HepG2 (cell line): ENCODE results near the gene CLEC16A. TPM values are rescaled to one million over a fixed set of nuclear protein-coding genes. Genes with fewer than 3 reads are reported as not detected.

Source experiments
- ATAC-seq: fragments of 200-7000 bp; cut with Tn5 transposase; 3 replicates; pipeline ENCODE4 v1.9.1; 2020; ENCODE audit warnings: mild to moderate bottlenecking, moderate library complexity
- BruUV-seq: library from RNA; stranded (reverse); fragments of 400-500 nt; replicated peaks from 2 replicates; lab custom pipeline; 2021; lab: Mats Ljungman, UMichigan
- CTCF ChIA-PET: fragments of 300-600 bp; formaldehyde crosslinking; extraction: SDS; loops from one replicate; lab custom pipeline; 2021; ENCODE audit warnings: low total read pairs, inconsistent platforms, low intra/inter-chr PET ratio; lab: Yijun Ruan, JAX
- POLR2A ChIA-PET: fragments of 350-600 bp; sonication (Branson Sonifier 250); formaldehyde crosslinking; loops from one replicate; lab custom pipeline; 2020; ENCODE audit warnings: antibody characterized with exemption, inconsistent platforms; lab: Yijun Ruan, JAX
- DNase-seq: peaks from one replicate; pipeline ENCODE4 v3.0.0-alpha.2; 2015; ENCODE audit warnings: low spot score
- FAIRE-seq: peaks from 3 replicates; lab custom pipeline; 2011; peaks lifted over from hg19 to GRCh38; lab: Jason Lieb, UNC
- H2AFZ ChIP-seq: one replicate; pipeline ENCODE4 v1.6.1; 2011; ENCODE audit warnings: low read length, inconsistent platforms
- H3K27ac ChIP-seq: fragments of 300-600 bp; 3 replicates; pipeline ENCODE4 v1.8.0; 2011; ENCODE audit warnings: mixed run types, mild to moderate bottlenecking, mixed read lengths, low read length, inconsistent platforms; ENCODE audit not compliant: insufficient read depth; ENCODE audit errors: extremely low read length
- H3K27me3 ChIP-seq, 2 experiments: fragments of 200-600 bp in 1 of 2; 2 replicates in 1 of 2; 3 replicates in 1 of 2; pipeline versions ENCODE4 v1.6.0 to v1.8.0; 2011; ENCODE audit warnings: low read length in 2 of 2, mild to moderate bottlenecking in 2 of 2, moderate library complexity in 2 of 2, inconsistent platforms in 1 of 2; ENCODE audit not compliant: insufficient read depth in 2 of 2, control insufficient read depth in 1 of 2
- H3K36me3 ChIP-seq, 2 experiments: fragments of 200-600 bp in 1 of 2; replicated peaks in 1 of 2; 2 replicates in 1 of 2; 3 replicates in 1 of 2; pipeline versions ENCODE4 v1.5.1 to v1.8.0; 2011; ENCODE audit warnings: low read length in 2 of 2, inconsistent platforms in 1 of 2; ENCODE audit not compliant: insufficient read depth in 2 of 2, control insufficient read depth in 1 of 2
- H3K4me1 ChIP-seq: 2 replicates; pipeline ENCODE4 v1.5.1; 2012; ENCODE audit warnings: low read length, inconsistent platforms; ENCODE audit not compliant: insufficient read depth
- H3K4me2 ChIP-seq: 2 replicates; pipeline ENCODE4 v1.6.0; 2011; ENCODE audit warnings: low read depth, low read length, inconsistent platforms
- H3K4me3 ChIP-seq, 3 experiments: fragments of 200-600 bp in 1 of 3; sonication (generic), shearing (Covaris generic) in 1 of 3; replicated peaks in 1 of 3; 2 replicates each; pipeline ENCODE4 v1.5.1; 2011 to 2016; ENCODE audit warnings: low read length in 3 of 3, inconsistent platforms in 2 of 3, low read depth in 2 of 3, mild to moderate bottlenecking in 2 of 3, control low read depth in 1 of 3, mixed read lengths in 1 of 3; ENCODE audit not compliant: insufficient read depth in 1 of 3
- H3K79me2 ChIP-seq: one replicate; pipeline ENCODE4 v1.6.1; 2011; ENCODE audit warnings: low read length, inconsistent platforms; ENCODE audit not compliant: insufficient read depth
- H3K9ac ChIP-seq: 2 replicates; pipeline ENCODE4 v1.6.0; 2011; ENCODE audit warnings: mild to moderate bottlenecking, low read depth, low read length, inconsistent platforms; ENCODE audit not compliant: insufficient read depth
- H3K9me3 ChIP-seq: 2 replicates; pipeline ENCODE4 v1.5.1; 2012; ENCODE audit warnings: mild to moderate bottlenecking, low read length
- H4K20me1 ChIP-seq: 2 replicates; pipeline ENCODE4 v1.6.0; 2011; ENCODE audit warnings: inconsistent platforms, mild to moderate bottlenecking, low read length, moderate library complexity; ENCODE audit not compliant: insufficient read depth
- FOXC1 ChIP-seq: sonication (generic); formaldehyde crosslinking; IDR thresholded peaks from 2 replicates; pipeline ENCODE4 v1.8.0; 2022; ENCODE audit warnings: mild to moderate bottlenecking, missing genetic modification reagents, borderline replicate concordance
- FOXK1 ChIP-seq: sonication (generic); formaldehyde crosslinking; IDR thresholded peaks from 2 replicates; pipeline ENCODE4 v1.4.0; 2020; ENCODE audit warnings: low read depth, missing genetic modification reagents, borderline replicate concordance
- FOXP4 ChIP-seq: sonication (generic); formaldehyde crosslinking; IDR thresholded peaks from 2 replicates; pipeline ENCODE4 v1.4.0; 2020; ENCODE audit warnings: missing genetic modification reagents
- HNRNPUL1 ChIP-seq: fragments of 200-400 bp; formaldehyde crosslinking; IDR thresholded peaks from 2 replicates; pipeline ENCODE4 v1.6.1; 2017; ENCODE audit warnings: low read depth, mild to moderate bottlenecking, low read length, moderate library complexity
- MAFG ChIP-seq: sonication (generic); formaldehyde crosslinking; IDR thresholded peaks from 2 replicates; pipeline ENCODE4 v1.5.1; 2020; ENCODE audit warnings: mild to moderate bottlenecking, missing genetic modification reagents
- MED13 ChIP-seq: sonication (generic); formaldehyde crosslinking; IDR thresholded peaks from 2 replicates; pipeline ENCODE4 v1.5.0; 2020; ENCODE audit warnings: missing genetic modification reagents
- MIER2 ChIP-seq: IDR thresholded peaks from 2 replicates; pipeline ENCODE4 v1.6.1; 2016; ENCODE audit warnings: missing biosample characterization, missing genetic modification reagents
- SP1 ChIP-seq, 2 experiments: fragments of 450-650 bp in 1 of 2; sonication (generic) in 1 of 2; formaldehyde crosslinking in 1 of 2; IDR thresholded peaks; 2 replicates each; pipeline versions ENCODE4 v1.4.0 to v1.6.1; 2016 to 2020; ENCODE audit warnings: missing genetic modification reagents in 1 of 2
- TP53 ChIP-seq: sonication (generic); formaldehyde crosslinking; conservative IDR thresholded peaks from 2 replicates; pipeline ENCODE4 v1.4.0; 2020; ENCODE audit warnings: missing genetic modification reagents
- ZBTB42 ChIP-seq: sonication (generic); formaldehyde crosslinking; IDR thresholded peaks from 2 replicates; pipeline ENCODE4 v1.5.0; 2020; ENCODE audit warnings: mild to moderate bottlenecking, missing genetic modification reagents
- ZNF180 ChIP-seq: sonication (generic); formaldehyde crosslinking; IDR thresholded peaks from 2 replicates; pipeline ENCODE4 v1.4.0; 2020; ENCODE audit warnings: low read depth, missing genetic modification reagents, borderline replicate concordance
- ZNF460 ChIP-seq: sonication (generic); formaldehyde crosslinking; IDR thresholded peaks from 2 replicates; pipeline ENCODE4 v1.5.1; 2020; ENCODE audit warnings: missing genetic modification reagents, mild to moderate bottlenecking, borderline replicate concordance
- ZNF720 ChIP-seq: sonication (generic); formaldehyde crosslinking; IDR thresholded peaks from 2 replicates; pipeline ENCODE4 v1.4.0; 2020; ENCODE audit warnings: missing genetic modification reagents
- WGBS: methylation state at CpG from one replicate; pipeline ENCODE4 v1.1.6; 2017; ENCODE audit warnings: low lambda C conversion rate; 5-methylcytosine and 5-hydroxymethylcytosine counted together
- in situ Hi-C: cut with HindIII; loops from 2 replicates; pipeline ENCODE4 v1.10.0; 2017; ENCODE audit warnings: low pct_unique_long_range_greater_than_20kb; ENCODE audit not compliant: extremely low pct_ligation_motif_present
- intact Hi-C: fragments of 100-400 bp; cut with micrococcal nuclease; formaldehyde crosslinking; loops from one replicate; pipeline ENCODE4 v1.10.0; 2022; ENCODE audit not compliant: unreplicated experiment
- polyA plus RNA-seq, 8 experiments: library from polyadenylated mRNA; depleted of rRNA in 3 of 8; stranded (reverse) in 7 of 8; unstranded in 1 of 8; fragments of >200 nt; fragmentation: Illumina TruSeq in 4 of 8; extraction: Trizol in 4 of 8; gene quantifications; 2 replicates each; pipeline versions ENCODE4 v1.2.1 to v1.2.3, GENCODE V29; 2011 to 2016; ENCODE audit warnings: low read depth in 4 of 8, missing spikeins in 1 of 8, mixed read lengths in 1 of 8; ENCODE audit not compliant: insufficient read depth in 1 of 8
- total RNA-seq, 5 experiments: library from RNA; depleted of rRNA; stranded (reverse); fragments of >200 nt; fragmentation: Illumina TruSeq; extraction: Trizol; gene quantifications; 2 replicates each; pipeline ENCODE4 v1.2.3, GENCODE V29; 2016; ENCODE audit warnings: low read depth in 1 of 5

CLEC16A gene
- total and polyA plus RNA-seq, 2 of the 13 experiments (the other 11 are each of a cell fraction or from before 2014, with no cell fraction given) = 8.5 to 10.3 TPM

- H3K4me1 ChIP-seq = peaks cover 6% of the 10 kb centered on the region
- intact Hi-C loops = no loop called here
- no peaks in the 10 kb centered on the region for H4K20me1 ChIP-seq
- TF ChIP-seq ZBTB42 (CRISPR knock-in tag) (no peak), HNRNPUL1 (no peak), ZNF460 (no peak), SP1 (IDR thresholded peaks at IDR 0.05) (no peak), SP1 (CRISPR knock-in tag; IDR thresholded peaks at IDR 0.05) (no peak), MIER2 (CRISPR knock-in tag) (no peak), FOXC1 (CRISPR knock-in tag) (no peak), TP53 (CRISPR knock-in tag) (no peak)
- ATAC-seq (no peak; the same call in 2 of the 3 replicates), DNase-seq (no peak), FAIRE-seq (no peak)
- no peak overlapping the region for H3K27ac ChIP-seq
- H3K4me2 ChIP-seq = no peak overlapping the region
- H3K27me3 ChIP-seq = no peaks in the 10 kb centered on the region
- WGBS = 93% methylated on average over 16 of the region's 16 CpGs
- BruUV-seq = no TSS peak
- H3K4me3 ChIP-seq = no peak overlapping the region
- ChIA-PET CTCF (no interaction called here), POLR2A (no interaction called here)
- H3K36me3 ChIP-seq = peaks cover 6% of the 10 kb centered on the region in 2 experiments; a peak in 4 of 5 replicates
- H3K9ac ChIP-seq = no peak overlapping the region
- in situ Hi-C loops = no loop called here
- no peaks in the 10 kb centered on the region for H3K9me3 ChIP-seq
- no peak overlapping the region for H2AFZ ChIP-seq
- H3K79me2 ChIP-seq = no peaks in the 10 kb centered on the region
Measured at GRCh38 chr16:11003141-11003540, 58.8 kb downstream of the CLEC16A start.

- H3K9me3 ChIP-seq = no peaks in the 10 kb centered on the region
- intact Hi-C loops = no loop called here
- no peak overlapping the region for H3K9ac ChIP-seq
- peaks cover 6% of the 10 kb centered on the region for H3K4me1 ChIP-seq
- H3K79me2 ChIP-seq = no peaks in the 10 kb centered on the region
- no peak overlapping the region for H3K4me2 ChIP-seq
- no peak overlapping the region for H2AFZ ChIP-seq
- TF ChIP-seq MED13 (CRISPR knock-in tag) = no peak
- no peak for TF ChIP-seq ZNF180 (CRISPR knock-in tag)
- TF ChIP-seq ZNF720 (CRISPR knock-in tag) = no peak
- TF ChIP-seq FOXP4 = no peak
- TF ChIP-seq MAFG (CRISPR knock-in tag) = no peak
- TF ChIP-seq FOXK1 (CRISPR knock-in tag) = no peak
- H3K27me3 ChIP-seq = no peaks in the 10 kb centered on the region
- WGBS = 99% methylated on average over 4 of the region's 4 CpGs
- FAIRE-seq (no peak), DNase-seq (no peak), ATAC-seq (no peak)
- no TSS peak for BruUV-seq
- POLR2A ChIA-PET = no interaction called here
- H3K36me3 ChIP-seq = peaks cover 6% of the 10 kb centered on the region in 2 experiments; a peak in 4 of 5 replicates
- CTCF ChIA-PET = no interaction called here
- no peaks in the 10 kb centered on the region for H4K20me1 ChIP-seq
- in situ Hi-C loops = no loop called here
- no peak overlapping the region for H3K4me3 ChIP-seq
- no peak overlapping the region for H3K27ac ChIP-seq
Measured at GRCh38 chr16:11004351-11004750, 60.0 kb downstream of the CLEC16A start.
